ENCODE measurements around the gene RAB31.

- TF ChIP-seq CTCF (IDR thresholded peaks at IDR 0.05) (peak in 4 of 6 experiments; percentile 23 to 70 (median 48)), POLR2A (IDR thresholded peaks at IDR 0.05) (no peak)
These were observed 14.6 kb downstream of the RAB31 start for GRCh38 chr18:9722691-9723090.

Measured in upper lobe of left lung (tissue), 4 donors.